NCI-H510A treated with DMSO at 0.1 percent for 48 hours (cell line): ENCODE results near the gene ATP8A1.

Source experiments
- DNase-seq: peaks from one replicate; lab custom pipeline; 2025; lab: John Stamatoyannopoulos, UW

ATP8A1 gene

GRCh38 chr4:42570221-42570620 lies 86.7 kb downstream of the ATP8A1 start:
- no peak for DNase-seq

GRCh38 chr4:42568610-42569207 lies 88.2 kb downstream of the ATP8A1 start:
- peak; percentile 67 for DNase-seq

- DNase-seq: no peak
These were observed 90.1 kb downstream of the ATP8A1 start for GRCh38 chr4:42566835-42567234.

GRCh38 chr4:42562016-42562415 lies 94.9 kb downstream of the ATP8A1 start:
- DNase-seq: no peak

- DNase-seq: no peak
These were observed 95.9 kb downstream of the ATP8A1 start for GRCh38 chr4:42561031-42561430.

GRCh38 chr4:42560467-42560861 lies 96.4 kb downstream of the ATP8A1 start:
- DNase-seq: no peak

- no peak for DNase-seq
These were observed 98.7 kb downstream of the ATP8A1 start for GRCh38 chr4:42558156-42558555.

GRCh38 chr4:42555828-42556227 lies 101.1 kb downstream of the ATP8A1 start:
- DNase-seq: no peak

- DNase-seq: no peak
These were observed 102.8 kb downstream of the ATP8A1 start for GRCh38 chr4:42554072-42554471.

GRCh38 chr4:42549896-42550295 lies 107.0 kb downstream of the ATP8A1 start:
- DNase-seq: no peak

GRCh38 chr4:42547805-42548204 lies 109.1 kb downstream of the ATP8A1 start:
- DNase-seq: no peak

- no peak for DNase-seq
These were observed 113.1 kb downstream of the ATP8A1 start for GRCh38 chr4:42543762-42544161.

- DNase-seq: no peak
These were observed 113.8 kb downstream of the ATP8A1 start for GRCh38 chr4:42543126-42543525.

- no peak for DNase-seq
These were observed 115.3 kb downstream of the ATP8A1 start for GRCh38 chr4:42541647-42542046.

- DNase-seq: no peak
These were observed 123.9 kb downstream of the ATP8A1 start for GRCh38 chr4:42533042-42533441.

GRCh38 chr4:42531341-42532030 lies 125.4 kb downstream of the ATP8A1 start:
- no peak for DNase-seq

- DNase-seq: no peak
These were observed 133.7 kb downstream of the ATP8A1 start for GRCh38 chr4:42523066-42523718.

- peak; percentile 5 for DNase-seq
These were observed 137.0 kb downstream of the ATP8A1 start for GRCh38 chr4:42519803-42520417.

- DNase-seq: no peak
These were observed 141.6 kb downstream of the ATP8A1 start for GRCh38 chr4:42515156-42515884.

- DNase-seq: no peak
These were observed 143.0 kb downstream of the ATP8A1 start for GRCh38 chr4:42513748-42514492.

- no peak for DNase-seq
These were observed 144.7 kb downstream of the ATP8A1 start for GRCh38 chr4:42512226-42512625.

- DNase-seq: no peak
These were observed 146.7 kb downstream of the ATP8A1 start for GRCh38 chr4:42510225-42510624.
